OCI-LY3 (cell line): ENCODE data around the gene VAV3.

Experiments
- H2AFZ ChIP-seq: fragments of 200-600, 300-600 bp; shearing (Covaris generic); 2 replicates; pipeline ENCODE4 v1.6.0; 2014; ENCODE audit warnings: antibody characterized with exemption, low read depth, low read length
- H3K27ac ChIP-seq: fragments of 200-600, 300-600 bp; sonication (generic); 2 replicates; pipeline ENCODE4 v1.5.1; 2014; ENCODE audit warnings: mild to moderate bottlenecking, low read length, moderate library complexity, mixed read lengths
- H3K27me3 ChIP-seq: fragments of 200-600, 300-600 bp; sonication (generic); 2 replicates; pipeline ENCODE4 v1.6.1; 2014; ENCODE audit warnings: low read depth, low read length, mixed read lengths
- H3K36me3 ChIP-seq: fragments of 200-600, 300-600 bp; sonication (generic); replicated peaks from 2 replicates; pipeline ENCODE3; 2014; ENCODE audit warnings: low read depth, low read length, mixed read lengths
- H3K4me1 ChIP-seq: fragments of 300-600, 200-600 bp; sonication (generic); 2 replicates; pipeline ENCODE4 v1.6.1; 2014; ENCODE audit warnings: low read length, mixed read lengths
- H3K4me2 ChIP-seq: fragments of 200-600, 300-600 bp; sonication (generic); 2 replicates; pipeline ENCODE4 v1.6.1; 2014; ENCODE audit warnings: low read length, mixed read lengths
- H3K4me3 ChIP-seq: fragments of 300-600, 200-600 bp; sonication (generic); 2 replicates; pipeline ENCODE4 v1.5.1; 2014; ENCODE audit warnings: antibody characterized with exemption, mild to moderate bottlenecking, low read length, moderate library complexity
- H3K79me2 ChIP-seq: fragments of 300-600, 200-600 bp; shearing (Covaris generic); 2 replicates; pipeline ENCODE4 v1.6.1; 2014; ENCODE audit warnings: mild to moderate bottlenecking, low read length, mixed read lengths
- H3K9ac ChIP-seq: fragments of 300-600, 200-600 bp; shearing (Covaris generic); 2 replicates; pipeline ENCODE4 v1.6.0; 2014; ENCODE audit warnings: mild to moderate bottlenecking, low read length, moderate library complexity
- H3K9me3 ChIP-seq: fragments of 200-600, 300-600 bp; shearing (Covaris generic); 2 replicates; pipeline ENCODE4 v1.6.1; 2014; ENCODE audit warnings: low read length, mixed read lengths; ENCODE audit not compliant: insufficient read depth
- H4K20me1 ChIP-seq: fragments of 200-600, 300-600 bp; sonication (generic); 2 replicates; pipeline ENCODE4 v1.6.1; 2016; ENCODE audit warnings: low read length, mixed read lengths; ENCODE audit not compliant: insufficient read depth
- CTCF ChIP-seq: fragments of 200-600, 300-600 bp; sonication (generic); IDR thresholded peaks from 2 replicates; pipeline ENCODE4 v1.5.1; 2014; ENCODE audit warnings: antibody characterized with exemption, low read length, low read depth
- EZH2phosphoT487 ChIP-seq: fragments of 200-600 bp; shearing (Covaris generic); IDR thresholded peaks from 2 replicates; pipeline ENCODE4 v1.6.1; 2018; ENCODE audit warnings: antibody characterized with exemption, mixed run types, low read depth

The VAV3 gene

GRCh38 chr1:107965110-107965991 lies at the start of gene VAV3:
Gene VAV3, minus strand, starts transcription at chr1:107965180. Its CDS starts 311 bp downstream, at chr1:107964869.
- Histone ChIP-seq H3K27ac (peak within 1 kb of the TSS; percentile 37), H3K9ac (peak within 1 kb of the TSS; percentile 67), H4K20me1 (no peaks in the 10 kb centered on the region), H3K79me2 (no peaks in the 10 kb centered on the region), H3K4me2 (peak within 1 kb of the TSS; percentile 99), H3K27me3 (peaks cover 9% of the 10 kb centered on the region; the same call in 1 of the 2 replicates), H3K4me1 (peaks cover 9% of the 10 kb centered on the region), H3K9me3 (no peaks in the 10 kb centered on the region), H2AFZ (peak within 1 kb of the TSS; percentile 97), H3K4me3 (peak within 1 kb of the TSS; percentile 96), H3K36me3 (no peaks in the 10 kb centered on the region)
- TF ChIP-seq EZH2phosphoT487 (no peak), CTCF (peak; percentile 23; the same call in 1 of the 2 replicates)

GRCh38 chr1:108012553-108012952 lies 47.6 kb upstream of the VAV3 start:
- no peaks in the 10 kb centered on the region for H3K79me2 ChIP-seq
- H4K20me1 ChIP-seq = no peaks in the 10 kb centered on the region
- H3K4me3 ChIP-seq = no peak overlapping the region
- no peak overlapping the region for H3K4me2 ChIP-seq
- no peaks in the 10 kb centered on the region for H3K9me3 ChIP-seq
- peaks cover 12% of the 10 kb centered on the region for H3K4me1 ChIP-seq
- H3K9ac ChIP-seq = no peak overlapping the region
- no peak for TF ChIP-seq CTCF
- no peak for TF ChIP-seq EZH2phosphoT487
- H3K36me3 ChIP-seq = no peaks in the 10 kb centered on the region
- H3K27ac ChIP-seq = no peak overlapping the region
- H3K27me3 ChIP-seq = no peaks in the 10 kb centered on the region
- H2AFZ ChIP-seq = no peak overlapping the region

GRCh38 chr1:108011295-108011694 lies 46.3 kb upstream of the VAV3 start:
- TF ChIP-seq CTCF = no peak
- no peak for TF ChIP-seq EZH2phosphoT487
- Histone ChIP-seq H2AFZ (no peak overlapping the region), H3K9me3 (no peaks in the 10 kb centered on the region), H3K27ac (no peak overlapping the region), H3K4me1 (peaks cover 20% of the 10 kb centered on the region), H3K4me3 (no peak overlapping the region), H3K4me2 (no peak overlapping the region), H3K27me3 (no peaks in the 10 kb centered on the region), H4K20me1 (no peaks in the 10 kb centered on the region), H3K36me3 (no peaks in the 10 kb centered on the region), H3K9ac (no peak overlapping the region), H3K79me2 (no peaks in the 10 kb centered on the region)

- no peak overlapping the region for H3K9ac ChIP-seq
- no peak overlapping the region for H3K4me2 ChIP-seq
- no peaks in the 10 kb centered on the region for H3K27me3 ChIP-seq
- H3K9me3 ChIP-seq = no peaks in the 10 kb centered on the region
- H3K36me3 ChIP-seq = no peaks in the 10 kb centered on the region
- H3K27ac ChIP-seq = no peak overlapping the region
- no peaks in the 10 kb centered on the region for H3K79me2 ChIP-seq
- H4K20me1 ChIP-seq = no peaks in the 10 kb centered on the region
- no peak for TF ChIP-seq EZH2phosphoT487
- no peak for TF ChIP-seq CTCF
- no peak overlapping the region for H3K4me3 ChIP-seq
- H2AFZ ChIP-seq = no peak overlapping the region
- peaks cover 20% of the 10 kb centered on the region for H3K4me1 ChIP-seq
Measured at GRCh38 chr1:108010581-108010980, 45.6 kb upstream of the VAV3 start.
